Prostate gland (tissue), 2 donors: ENCODE data around the gene KRTAP12-4. TPM values are rescaled to one million over a fixed set of nuclear protein-coding genes. Genes with fewer than 3 reads are reported as not detected.

Source experiments
- DNase-seq: peaks from one replicate; pipeline ENCODE4 v3.0.0-alpha.2; 2019; ENCODE audit warnings: low spot score
- H3K27ac ChIP-seq, 2 donors: fragments of 200-600 bp; sonication (generic); 2 replicates each; pipeline ENCODE4 v1.5.1; 2017 to 2019
- H3K27me3 ChIP-seq: fragments of 200-600 bp; sonication (generic); replicated peaks from 2 replicates; pipeline ENCODE4 v1.5.1; 2019; ENCODE audit not compliant: insufficient read depth
- H3K36me3 ChIP-seq, 2 donors: fragments of 200-600 bp; sonication (generic); 1 replicate in 1 of 2; 2 replicates in 1 of 2; pipeline versions ENCODE4 v1.5.1 to v1.8.1; 2017 to 2019
- H3K4me1 ChIP-seq: fragments of 200-600 bp; sonication (generic); replicated peaks from 2 replicates; pipeline ENCODE4 v1.5.1; 2019
- H3K4me3 ChIP-seq, 2 donors: fragments of 200-600 bp; sonication (generic); 2 replicates each; pipeline ENCODE4 v1.5.1; 2017 to 2019
- H3K9me3 ChIP-seq: fragments of 200-600 bp; sonication (generic); 2 replicates; pipeline ENCODE4 v1.5.1; 2017
- POLR2A ChIP-seq: fragments of 450-650 bp; IDR thresholded peaks from one replicate; pipeline ENCODE4 v1.6.1; 2016; ENCODE audit warnings: antibody characterized with exemption, mild to moderate bottlenecking
- POLR2AphosphoS5 ChIP-seq: sonication (generic); formaldehyde crosslinking; IDR thresholded peaks from one replicate; pipeline ENCODE4 v1.6.1; 2017; ENCODE audit warnings: antibody characterized with exemption
- WGBS: methylation state at CpG from one replicate; pipeline ENCODE4 v1.1.5; 2018; 5-methylcytosine and 5-hydroxymethylcytosine counted together
- intact Hi-C: fragments of 100-400 bp; cut with DNase I; formaldehyde crosslinking; loops from one replicate; pipeline ENCODE4 v1.14.2; 2022
- total RNA-seq, 2 donors: library from RNA; depleted of rRNA; stranded (reverse); fragments of >200 nt; gene quantifications; one replicate each; pipeline ENCODE4 v1.1.0, GENCODE V29; 2016
- TF ChIP-seq, protein P1 (sequence below), 4 experiments: fragments of 200-600 bp in 2 of 4; fragments of 450-650 bp in 2 of 4; sonication (generic) in 2 of 4; IDR thresholded peaks; 1 replicate in 3 of 4; 2 replicates in 1 of 4; pipeline ENCODE4 v1.5.1; 2016 to 2019; ENCODE audit warnings: antibody characterized with exemption in 4 of 4, mild to moderate bottlenecking in 2 of 4, moderate library complexity in 2 of 4

Gene KRTAP12-4
- total RNA-seq, 2 donors from 2014 or later: not detected

DNA sequence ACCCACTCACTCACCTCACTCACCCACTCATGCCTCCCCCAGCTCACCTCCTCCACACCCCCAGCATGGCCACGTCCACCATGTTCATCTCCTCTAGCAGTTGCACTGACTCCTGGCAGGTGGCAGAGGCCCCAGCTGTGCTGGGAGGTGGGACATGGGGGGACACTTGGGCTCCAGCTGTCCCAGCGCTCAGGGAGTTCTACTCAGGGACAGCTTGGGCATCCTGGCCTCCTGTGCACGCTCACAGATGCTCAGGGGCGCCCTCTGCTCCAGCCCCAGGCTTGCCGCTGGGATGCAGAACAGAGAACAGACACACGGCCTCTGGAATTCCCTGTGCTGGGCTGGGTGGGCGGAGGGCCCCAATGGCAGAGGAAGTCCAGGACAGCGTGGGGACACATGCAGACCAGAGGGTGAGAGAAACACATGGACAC lies 37.4 kb downstream of the KRTAP12-4 start:
- H3K4me1 ChIP-seq: no peaks in the 10 kb centered on the region
- H3K27ac ChIP-seq: no peak overlapping the region
- no peaks in the 10 kb centered on the region for H3K9me3 ChIP-seq
- no peak for DNase-seq
- H3K36me3 ChIP-seq: no peaks in the 10 kb centered on the region
- H3K27me3 ChIP-seq: no peaks in the 10 kb centered on the region
- TF ChIP-seq POLR2AphosphoS5: no peak
- TF ChIP-seq POLR2A: no peak
- TF ChIP-seq, protein P1, sequence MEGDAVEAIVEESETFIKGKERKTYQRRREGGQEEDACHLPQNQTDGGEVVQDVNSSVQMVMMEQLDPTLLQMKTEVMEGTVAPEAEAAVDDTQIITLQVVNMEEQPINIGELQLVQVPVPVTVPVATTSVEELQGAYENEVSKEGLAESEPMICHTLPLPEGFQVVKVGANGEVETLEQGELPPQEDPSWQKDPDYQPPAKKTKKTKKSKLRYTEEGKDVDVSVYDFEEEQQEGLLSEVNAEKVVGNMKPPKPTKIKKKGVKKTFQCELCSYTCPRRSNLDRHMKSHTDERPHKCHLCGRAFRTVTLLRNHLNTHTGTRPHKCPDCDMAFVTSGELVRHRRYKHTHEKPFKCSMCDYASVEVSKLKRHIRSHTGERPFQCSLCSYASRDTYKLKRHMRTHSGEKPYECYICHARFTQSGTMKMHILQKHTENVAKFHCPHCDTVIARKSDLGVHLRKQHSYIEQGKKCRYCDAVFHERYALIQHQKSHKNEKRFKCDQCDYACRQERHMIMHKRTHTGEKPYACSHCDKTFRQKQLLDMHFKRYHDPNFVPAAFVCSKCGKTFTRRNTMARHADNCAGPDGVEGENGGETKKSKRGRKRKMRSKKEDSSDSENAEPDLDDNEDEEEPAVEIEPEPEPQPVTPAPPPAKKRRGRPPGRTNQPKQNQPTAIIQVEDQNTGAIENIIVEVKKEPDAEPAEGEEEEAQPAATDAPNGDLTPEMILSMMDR (IDR thresholded peaks at IDR 0.05): no peak
- 69% methylated on average over 8 of the region's 8 CpGs for WGBS
- H3K4me3 ChIP-seq: no peak overlapping the region
- intact Hi-C loops: no loop called here

DNA sequence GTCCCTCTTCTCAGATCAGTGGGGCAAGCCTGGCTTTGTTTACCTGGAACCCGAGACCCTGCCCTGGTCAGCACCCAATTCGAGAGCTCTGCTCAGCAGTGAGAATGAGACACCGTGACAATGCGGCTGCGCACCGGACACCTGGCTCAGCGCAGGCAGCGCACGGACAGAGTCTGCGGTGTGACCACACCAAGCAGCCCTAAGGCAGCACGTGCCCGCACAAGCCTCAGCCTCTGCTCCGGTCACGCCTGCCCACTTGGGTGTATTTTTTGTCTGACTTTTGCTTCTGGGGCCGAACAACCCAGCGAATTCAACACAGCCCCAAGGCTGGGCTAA lies 37.9 kb downstream of the KRTAP12-4 start:
- Histone ChIP-seq H3K27ac (no peak overlapping the region), H3K9me3 (no peaks in the 10 kb centered on the region), H3K27me3 (no peaks in the 10 kb centered on the region), H3K36me3 (no peaks in the 10 kb centered on the region), H3K4me1 (no peaks in the 10 kb centered on the region), H3K4me3 (no peak overlapping the region)
- TF ChIP-seq POLR2A (no peak), POLR2AphosphoS5 (no peak)
- intact Hi-C loops: no loop called here
- DNase-seq: no peak
- 51% methylated on average over 16 of the region's 16 CpGs for WGBS

DNA sequence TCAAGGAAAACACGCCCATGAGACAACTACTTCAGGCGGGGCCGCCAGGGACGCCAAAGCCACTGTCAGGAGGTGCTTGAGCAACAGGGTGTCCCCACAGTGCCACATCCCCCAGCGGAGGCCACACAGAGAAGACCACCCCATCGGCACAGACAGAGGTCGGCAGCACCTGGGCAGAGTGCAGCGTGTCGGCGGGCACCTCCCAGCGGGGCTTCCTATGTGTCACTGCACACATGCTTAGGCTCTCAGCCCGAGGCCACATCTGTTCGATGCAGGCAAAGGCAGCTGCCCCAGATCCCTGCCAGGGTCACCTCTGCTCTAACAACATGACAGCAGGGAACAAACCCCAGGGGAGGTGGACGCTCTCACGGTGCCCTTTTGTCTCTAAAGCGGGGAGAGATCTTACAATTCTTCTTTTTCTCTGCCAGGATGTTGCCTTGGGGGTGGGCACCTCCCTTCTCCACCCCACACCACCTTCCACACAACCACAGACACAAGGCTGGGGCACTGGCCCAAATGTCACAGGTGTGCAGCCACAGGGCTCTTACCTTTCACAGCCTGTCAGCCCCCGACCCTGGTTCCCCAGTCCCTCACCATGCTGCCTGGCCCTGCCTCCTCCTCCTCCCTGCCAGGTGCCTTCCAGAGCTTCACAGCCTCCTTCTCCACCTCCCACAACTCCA lies 38.4 kb downstream of the KRTAP12-4 start:
- H3K27me3 ChIP-seq: no peaks in the 10 kb centered on the region
- H3K36me3 ChIP-seq: no peaks in the 10 kb centered on the region
- TF ChIP-seq, protein P1 (IDR thresholded peaks at IDR 0.05): no peak
- no peak for TF ChIP-seq POLR2A
- TF ChIP-seq POLR2AphosphoS5: no peak
- H3K9me3 ChIP-seq: no peaks in the 10 kb centered on the region
- no peak overlapping the region for H3K27ac ChIP-seq
- DNase-seq: no peak
- WGBS: 73% methylated on average over 16 of the region's 17 CpGs
- no peak overlapping the region for H3K4me3 ChIP-seq
- intact Hi-C loops: no loop called here
- no peaks in the 10 kb centered on the region for H3K4me1 ChIP-seq

DNA sequence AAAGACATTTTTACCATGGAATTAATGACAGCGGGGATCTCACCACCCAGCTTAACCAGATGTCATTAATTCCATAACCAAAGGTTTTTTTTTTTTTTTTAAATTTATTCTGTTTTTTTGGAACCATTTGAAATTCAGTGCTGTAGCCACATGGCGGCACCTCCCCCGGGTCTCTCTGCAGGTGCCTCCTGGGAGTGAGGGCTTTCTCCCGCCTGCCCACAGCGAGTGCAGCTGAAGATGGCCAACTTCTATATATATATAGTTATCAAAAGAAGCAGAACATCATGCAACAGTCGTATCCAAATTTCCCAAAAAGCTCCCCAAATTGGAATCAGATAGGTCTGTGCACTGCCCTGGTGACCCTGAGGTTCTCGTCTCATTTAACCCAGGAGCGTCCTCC lies 39.0 kb downstream of the KRTAP12-4 start:
- no peaks in the 10 kb centered on the region for H3K36me3 ChIP-seq
- H3K27me3 ChIP-seq: no peaks in the 10 kb centered on the region
- DNase-seq: no peak
- no peaks in the 10 kb centered on the region for H3K4me1 ChIP-seq
- intact Hi-C loops: no loop called here
- H3K9me3 ChIP-seq: no peaks in the 10 kb centered on the region
- TF ChIP-seq POLR2A (no peak), POLR2AphosphoS5 (no peak)
- TF ChIP-seq, protein P1 (IDR thresholded peaks at IDR 0.05): no peak
- H3K4me3 ChIP-seq: no peak overlapping the region
- no peak overlapping the region for H3K27ac ChIP-seq
- 80% methylated on average over 8 of the region's 8 CpGs for WGBS

DNA sequence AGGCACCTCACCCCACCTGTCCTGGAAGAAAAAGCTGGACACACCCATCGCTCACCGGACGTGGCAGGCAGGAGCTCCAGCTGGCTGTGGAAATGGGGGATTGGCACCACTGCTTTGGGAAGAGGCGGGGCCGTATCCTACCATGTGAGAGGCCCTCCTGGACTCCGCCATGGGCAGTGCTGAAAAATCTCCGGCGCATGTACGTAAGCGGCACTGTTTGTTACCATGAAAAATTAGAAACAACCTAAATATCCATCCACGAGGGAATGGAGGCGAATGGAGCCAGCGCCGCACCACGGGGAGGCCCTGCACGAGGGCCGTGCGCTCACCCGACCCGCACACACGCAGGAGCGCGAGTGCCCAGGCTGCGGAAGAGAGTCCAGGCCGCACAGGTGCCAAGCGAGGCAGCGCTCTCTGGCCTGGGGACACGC lies 39.5 kb downstream of the KRTAP12-4 start:
- Histone ChIP-seq H3K27me3 (no peaks in the 10 kb centered on the region), H3K4me3 (no peak overlapping the region), H3K27ac (no peak overlapping the region), H3K9me3 (no peaks in the 10 kb centered on the region), H3K36me3 (no peaks in the 10 kb centered on the region), H3K4me1 (no peaks in the 10 kb centered on the region)
- TF ChIP-seq, protein P1 (IDR thresholded peaks at IDR 0.05): no peak
- TF ChIP-seq POLR2A (no peak), POLR2AphosphoS5 (no peak)
- intact Hi-C loops: no loop called here
- WGBS: 87% methylated on average over 28 of the region's 28 CpGs
- DNase-seq: no peak
